ENCODE measurements around the gene PYY.

- TF ChIP-seq GATA2 (IDR thresholded peaks at IDR 0.05; ENCODE audit: low read depth, low read length) (no peak), GATA3 (IDR thresholded peaks at IDR 0.05; ENCODE audit: low read depth, low read length) (no peak)
These were observed 36.3 kb downstream of the PYY start for GRCh38 chr17:43917348-43918025.
